Panc1 (cell line): ENCODE results near the gene SH2D3C. TPM values are rescaled to one million over a fixed set of nuclear protein-coding genes. Genes with fewer than 3 reads are reported as not detected.

Experiments used
- ATAC-seq: fragments of 200-7000 bp; cut with Tn5 transposase; 2 replicates; pipeline ENCODE4 v1.9.1; 2020; ENCODE audit warnings: mild to moderate bottlenecking, moderate library complexity
- BruUV-seq: library from RNA; stranded (reverse); fragments of 400-500 nt; replicated peaks from 2 replicates; lab custom pipeline; 2021; lab: Mats Ljungman, UMichigan
- CTCF ChIA-PET: fragments of 300-600 bp; sonication (Branson Sonifier 250); formaldehyde crosslinking; loops from one replicate; lab custom pipeline; 2022; ENCODE audit warnings: antibody characterized with exemption; lab: Charles Lee
- POLR2A ChIA-PET: fragments of 300-600 bp; sonication (Branson Sonifier 250); formaldehyde crosslinking; loops from one replicate; lab custom pipeline; 2022; ENCODE audit warnings: antibody characterized with exemption; lab: Charles Lee
- DNase-seq: peaks from one replicate; pipeline ENCODE4 v3.0.0-alpha.2; 2010; ENCODE audit warnings: low read depth, low spot score
- H3K27ac ChIP-seq: 2 replicates; pipeline ENCODE4 v1.5.1; 2011; ENCODE audit warnings: mild to moderate bottlenecking, low read length, inconsistent platforms
- H3K27me3 ChIP-seq: fragments of 200-500 bp; sonication (Bioruptor generic); 2 replicates; pipeline ENCODE4 v1.6.0; 2014; ENCODE audit warnings: low read length, inconsistent platforms; ENCODE audit not compliant: control insufficient read depth, insufficient read depth
- H3K36me3 ChIP-seq: fragments of 200-500 bp; sonication (Bioruptor generic); 2 replicates; pipeline ENCODE4 v1.5.1; 2014; ENCODE audit warnings: inconsistent platforms, mild to moderate bottlenecking, low read length, moderate library complexity; ENCODE audit not compliant: control insufficient read depth, insufficient read depth
- H3K4me1 ChIP-seq: 2 replicates; pipeline ENCODE4 v1.5.1; 2011; ENCODE audit warnings: inconsistent platforms, mild to moderate bottlenecking, low read length, moderate library complexity; ENCODE audit not compliant: control insufficient read depth, insufficient read depth
- H3K4me3 ChIP-seq, 2 experiments: 2 replicates each; pipeline ENCODE4 v1.5.1; 2011 to 2012; ENCODE audit warnings: low read depth in 2 of 2, low read length in 2 of 2, mild to moderate bottlenecking in 2 of 2, inconsistent platforms in 1 of 2, moderate library complexity in 1 of 2
- H3K9me3 ChIP-seq: fragments of 200-500 bp; sonication (Bioruptor generic); 2 replicates; pipeline ENCODE4 v1.5.1; 2014; ENCODE audit warnings: low read depth, mild to moderate bottlenecking, inconsistent platforms, low read length, moderate library complexity; ENCODE audit not compliant: control insufficient read depth, insufficient read depth
- POLR2AphosphoS5 ChIP-seq: IDR thresholded peaks from 2 replicates; pipeline ENCODE4 v1.6.1; 2012; ENCODE audit warnings: mild to moderate bottlenecking, low read depth, low read length, moderate library complexity
- REST ChIP-seq, 2 experiments: IDR thresholded peaks; 2 replicates each; pipeline ENCODE4 v1.6.1; 2011 to 2012; ENCODE audit warnings: low read depth in 2 of 2, control low read depth in 1 of 2, low read length in 1 of 2, mild to moderate bottlenecking in 1 of 2, moderate library complexity in 1 of 2; ENCODE audit not compliant: insufficient read depth in 1 of 2
- SIN3A ChIP-seq: IDR thresholded peaks from 2 replicates; pipeline ENCODE4 v1.6.1; 2012; ENCODE audit warnings: low read depth, mild to moderate bottlenecking, low read length, moderate library complexity, borderline replicate concordance; ENCODE audit not compliant: insufficient read depth
- TCF7L2 ChIP-seq: IDR thresholded peaks from 2 replicates; pipeline ENCODE4 v1.6.1; 2011; ENCODE audit warnings: mild to moderate bottlenecking, low read depth, low read length, inconsistent platforms
- in situ Hi-C: cut with HindIII; loops from 2 replicates; pipeline ENCODE4 v1.10.0; 2016; ENCODE audit warnings: low sequenced_read_pairs, low pct_unique_long_range_greater_than_20kb
- intact Hi-C: fragments of 100-400 bp; cut with micrococcal nuclease; formaldehyde crosslinking; loops from one replicate; pipeline ENCODE4 v1.10.0; 2022; ENCODE audit not compliant: unreplicated experiment
- total RNA-seq: library from RNA; stranded (reverse); gene quantifications from one replicate; pipeline ENCODE4 v1.2.1, GENCODE V29; 2021; ENCODE audit not compliant: unreplicated experiment
- TF ChIP-seq, protein P1 (sequence below): fragments of 450-650 bp; IDR thresholded peaks from 2 replicates; pipeline ENCODE4 v1.5.1; 2017; ENCODE audit warnings: mild to moderate bottlenecking

SH2D3C gene
- total RNA-seq, 1 experiment from 2014 or later = 0.49 TPM

- no peak for TF ChIP-seq TCF7L2
- no peak for TF ChIP-seq REST (IDR thresholded peaks at IDR 0.05; ENCODE audit: insufficient read depth in 1 of 2, low read depth in 2 of 2, low read length in 1 of 2)
- no peak for TF ChIP-seq SIN3A
- TF ChIP-seq, protein P1, sequence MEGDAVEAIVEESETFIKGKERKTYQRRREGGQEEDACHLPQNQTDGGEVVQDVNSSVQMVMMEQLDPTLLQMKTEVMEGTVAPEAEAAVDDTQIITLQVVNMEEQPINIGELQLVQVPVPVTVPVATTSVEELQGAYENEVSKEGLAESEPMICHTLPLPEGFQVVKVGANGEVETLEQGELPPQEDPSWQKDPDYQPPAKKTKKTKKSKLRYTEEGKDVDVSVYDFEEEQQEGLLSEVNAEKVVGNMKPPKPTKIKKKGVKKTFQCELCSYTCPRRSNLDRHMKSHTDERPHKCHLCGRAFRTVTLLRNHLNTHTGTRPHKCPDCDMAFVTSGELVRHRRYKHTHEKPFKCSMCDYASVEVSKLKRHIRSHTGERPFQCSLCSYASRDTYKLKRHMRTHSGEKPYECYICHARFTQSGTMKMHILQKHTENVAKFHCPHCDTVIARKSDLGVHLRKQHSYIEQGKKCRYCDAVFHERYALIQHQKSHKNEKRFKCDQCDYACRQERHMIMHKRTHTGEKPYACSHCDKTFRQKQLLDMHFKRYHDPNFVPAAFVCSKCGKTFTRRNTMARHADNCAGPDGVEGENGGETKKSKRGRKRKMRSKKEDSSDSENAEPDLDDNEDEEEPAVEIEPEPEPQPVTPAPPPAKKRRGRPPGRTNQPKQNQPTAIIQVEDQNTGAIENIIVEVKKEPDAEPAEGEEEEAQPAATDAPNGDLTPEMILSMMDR = no peak
- no peak for TF ChIP-seq POLR2AphosphoS5
- Histone ChIP-seq H3K27ac (no peak overlapping the region), H3K36me3 (no peaks in the 10 kb centered on the region), H3K27me3 (peaks cover 2% of the 10 kb centered on the region; the same call in 1 of the 2 replicates), H3K9me3 (no peaks in the 10 kb centered on the region), H3K4me1 (no peaks in the 10 kb centered on the region), H3K4me3 (peak overlapping the region in 1 of 2 experiments; percentile 13; a peak in 2 of 4 replicates)
- CTCF ChIA-PET = interaction anchor here (0.9 kb wide), 1 partner anchor 16 kb away, joined by 4 read pairs; no protein-coding TSS in a partner anchor
- intact Hi-C loops (no loop called here), in situ Hi-C loops (no loop called here)
- peak; percentile 53; the same call in 1 of the 2 replicates for ATAC-seq
- POLR2A ChIA-PET = interaction anchor here (1.1 kb wide), 1 partner anchor 10 kb away, joined by 3 read pairs; no protein-coding TSS in a partner anchor
- no TSS peak for BruUV-seq
- DNase-seq = no peak
These were observed 23.1 kb downstream of the SH2D3C start for GRCh38 chr9:127755061-127756060.

GRCh38 chr9:127754099-127755060, 24.1 kb downstream of the SH2D3C start:
- ChIA-PET POLR2A (no interaction called here), CTCF (no interaction called here)
- Histone ChIP-seq H3K4me3 (peak overlapping the region; percentile 13 to 16; a peak in 3 of 4 replicates), H3K27me3 (peaks cover 2% of the 10 kb centered on the region; the same call in 1 of the 2 replicates), H3K27ac (no peak overlapping the region), H3K9me3 (no peaks in the 10 kb centered on the region), H3K4me1 (no peaks in the 10 kb centered on the region), H3K36me3 (no peaks in the 10 kb centered on the region)
- TF ChIP-seq, protein P1 = no peak
- TF ChIP-seq SIN3A (no peak), REST (IDR thresholded peaks at IDR 0.05; ENCODE audit: insufficient read depth in 1 of 2, low read depth in 2 of 2, low read length in 1 of 2) (no peak), POLR2AphosphoS5 (no peak), TCF7L2 (no peak)
- intact Hi-C loops = no loop called here
- BruUV-seq = no TSS peak
- ATAC-seq (peak; percentile 68), DNase-seq (no peak)
- in situ Hi-C loops = no loop called here
